Tibial nerve (tissue), 4 donors: ENCODE data around the gene ST6GALNAC3. TPM values are rescaled to one million over a fixed set of nuclear protein-coding genes. Genes with fewer than 3 reads are reported as not detected.

ENCODE experiments used
- DNase-seq, 2 donors: peaks; one replicate each; pipeline ENCODE4 v3.0.0-alpha.2; 2019; ENCODE audit warnings: low spot score in 2 of 2
- H3K27ac ChIP-seq, 4 donors: fragments of 200-600 bp; sonication (generic) in 3 of 4; one replicate each; pipeline ENCODE4 v1.5.1; 2017 to 2019; ENCODE audit warnings: mild to moderate bottlenecking in 1 of 4
- H3K27me3 ChIP-seq, 2 donors: fragments of 200-600 bp; sonication (generic) in 1 of 2; one replicate each; pipeline versions ENCODE4 v1.5.1 to v1.6.0; 2017 to 2019
- H3K36me3 ChIP-seq, 3 donors: fragments of 200-600 bp; sonication (generic); one replicate each; pipeline ENCODE4 v1.5.1; 2018 to 2019
- H3K4me1 ChIP-seq, 4 donors: fragments of 200-600 bp; sonication (generic) in 3 of 4; one replicate each; pipeline ENCODE4 v1.5.1; 2017 to 2019
- H3K4me3 ChIP-seq, 4 donors: fragments of 200-600 bp; sonication (generic) in 3 of 4; one replicate each; pipeline ENCODE4 v1.5.1; 2017 to 2019; ENCODE audit warnings: mild to moderate bottlenecking in 1 of 4, moderate library complexity in 1 of 4
- H3K9me3 ChIP-seq, 4 donors: fragments of 200-600 bp; sonication (generic) in 3 of 4; one replicate each; pipeline ENCODE4 v1.5.1; 2017 to 2019
- EP300 ChIP-seq, 2 donors: sonication (generic); formaldehyde crosslinking; IDR thresholded peaks; one replicate each; pipeline ENCODE4 v1.6.1; 2017; ENCODE audit warnings: antibody characterized with exemption in 2 of 2, mild to moderate bottlenecking in 1 of 2
- POLR2A ChIP-seq, 2 donors: fragments of 450-650 bp; IDR thresholded peaks; one replicate each; pipeline ENCODE4 v1.6.1; 2017; ENCODE audit warnings: antibody characterized with exemption in 2 of 2, mild to moderate bottlenecking in 2 of 2, moderate library complexity in 2 of 2
- WGBS, 2 donors: methylation state at CpG; one replicate each; pipeline ENCODE4 v1.1.5; 2018; 5-methylcytosine and 5-hydroxymethylcytosine counted together
- total RNA-seq, 4 donors: library from RNA; depleted of rRNA; stranded (reverse); fragments of >200 nt; gene quantifications; one replicate each; pipeline ENCODE4 v1.1.0, GENCODE V29; 2016
- TF ChIP-seq, protein P1 (sequence below), 5 experiments: fragments of 200-600 bp in 3 of 5; fragments of 450-650 bp in 2 of 5; sonication (generic) in 3 of 5; IDR thresholded peaks; one replicate each; pipeline ENCODE4 v1.5.1; 2016 to 2019; ENCODE audit warnings: antibody characterized with exemption in 5 of 5, mild to moderate bottlenecking in 3 of 5, moderate library complexity in 2 of 5

ST6GALNAC3 gene
- total RNA-seq, 4 donors from 2014 or later = 2.7 to 6.6 (median 4.9) TPM

DNA sequence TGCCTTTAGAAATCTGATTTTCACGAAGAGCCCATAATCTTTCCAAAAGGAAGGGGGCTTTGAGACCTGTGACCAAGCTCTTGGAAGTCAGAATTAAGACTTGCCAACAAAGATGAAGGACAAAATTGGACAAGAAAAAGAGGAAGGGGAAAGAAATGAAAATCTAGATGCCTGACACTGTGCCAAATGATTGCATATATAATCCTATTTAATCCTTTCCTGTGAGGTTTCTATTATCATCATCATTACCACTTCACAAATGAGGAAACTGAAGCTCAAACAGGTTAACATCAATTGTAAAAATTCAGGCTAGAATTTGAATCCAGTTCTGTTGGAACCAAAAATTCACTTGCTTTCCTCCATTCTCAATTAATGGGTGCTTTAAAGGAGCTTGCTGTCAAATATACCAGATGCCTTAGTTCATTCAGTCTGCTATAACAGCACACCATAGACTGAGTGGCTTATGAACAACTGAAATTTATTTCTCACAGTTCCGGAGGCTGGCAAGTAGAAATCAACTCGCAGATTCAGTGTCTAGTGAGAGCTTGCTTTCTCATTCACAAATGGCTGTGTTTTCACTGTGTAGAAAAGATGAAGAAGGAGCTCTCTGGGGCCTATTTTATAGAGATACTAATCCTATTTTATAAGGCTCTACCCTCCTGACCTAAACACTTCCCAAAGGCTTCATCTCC, 595.2 kb downstream of the ST6GALNAC3 start:
- Histone ChIP-seq H3K4me1 (no peaks in the 10 kb centered on the region), H3K36me3 (no peaks in the 10 kb centered on the region), H3K4me3 (no peak overlapping the region), H3K27me3 (no peaks in the 10 kb centered on the region), H3K27ac (no peak overlapping the region), H3K9me3 (no peaks in the 10 kb centered on the region)
- WGBS, 2 donors = 77 to 81% methylated on average over 3 of the region's 3 CpGs
- DNase-seq = no peak
- TF ChIP-seq POLR2A (IDR thresholded peaks at IDR 0.05) (no peak), EP300 (IDR thresholded peaks at IDR 0.05) (no peak)
- TF ChIP-seq, protein P1, sequence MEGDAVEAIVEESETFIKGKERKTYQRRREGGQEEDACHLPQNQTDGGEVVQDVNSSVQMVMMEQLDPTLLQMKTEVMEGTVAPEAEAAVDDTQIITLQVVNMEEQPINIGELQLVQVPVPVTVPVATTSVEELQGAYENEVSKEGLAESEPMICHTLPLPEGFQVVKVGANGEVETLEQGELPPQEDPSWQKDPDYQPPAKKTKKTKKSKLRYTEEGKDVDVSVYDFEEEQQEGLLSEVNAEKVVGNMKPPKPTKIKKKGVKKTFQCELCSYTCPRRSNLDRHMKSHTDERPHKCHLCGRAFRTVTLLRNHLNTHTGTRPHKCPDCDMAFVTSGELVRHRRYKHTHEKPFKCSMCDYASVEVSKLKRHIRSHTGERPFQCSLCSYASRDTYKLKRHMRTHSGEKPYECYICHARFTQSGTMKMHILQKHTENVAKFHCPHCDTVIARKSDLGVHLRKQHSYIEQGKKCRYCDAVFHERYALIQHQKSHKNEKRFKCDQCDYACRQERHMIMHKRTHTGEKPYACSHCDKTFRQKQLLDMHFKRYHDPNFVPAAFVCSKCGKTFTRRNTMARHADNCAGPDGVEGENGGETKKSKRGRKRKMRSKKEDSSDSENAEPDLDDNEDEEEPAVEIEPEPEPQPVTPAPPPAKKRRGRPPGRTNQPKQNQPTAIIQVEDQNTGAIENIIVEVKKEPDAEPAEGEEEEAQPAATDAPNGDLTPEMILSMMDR (IDR thresholded peaks at IDR 0.05) = no peak

DNA sequence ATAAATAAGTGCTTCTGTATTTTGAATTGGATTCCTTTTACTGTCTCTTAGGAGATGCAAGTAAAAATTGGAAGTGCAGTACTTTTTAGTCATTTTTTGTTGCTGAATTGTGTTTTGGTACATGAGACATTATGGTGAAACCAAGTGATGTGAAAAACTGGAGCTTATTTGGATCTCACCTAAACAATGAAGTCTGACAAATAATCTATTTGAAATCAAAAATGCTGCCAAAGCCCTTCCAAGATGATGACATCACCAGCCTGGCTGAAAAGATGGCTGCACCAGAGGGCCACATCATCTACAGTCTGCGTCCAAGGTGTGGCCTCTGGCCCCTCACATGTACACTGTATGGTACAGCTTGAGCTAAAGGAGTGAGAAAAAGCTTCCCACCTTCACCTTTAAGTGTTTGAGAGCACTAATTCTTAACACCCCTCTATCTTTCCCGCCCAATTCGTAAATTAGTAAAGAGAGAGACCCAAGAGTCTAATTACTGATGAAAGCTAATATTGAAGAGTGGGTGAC, 600.2 kb downstream of the ST6GALNAC3 start:
- WGBS, 2 donors = 95% methylated on average over 3 of the region's 3 CpGs
- H3K9me3 ChIP-seq = no peaks in the 10 kb centered on the region
- no peaks in the 10 kb centered on the region for H3K4me1 ChIP-seq
- H3K36me3 ChIP-seq = no peaks in the 10 kb centered on the region
- no peak overlapping the region for H3K4me3 ChIP-seq
- TF ChIP-seq POLR2A (IDR thresholded peaks at IDR 0.05) (no peak), EP300 (IDR thresholded peaks at IDR 0.05) (no peak)
- TF ChIP-seq, protein P1 (IDR thresholded peaks at IDR 0.05) = no peak
- no peak overlapping the region for H3K27ac ChIP-seq
- DNase-seq = no peak
- H3K27me3 ChIP-seq = no peaks in the 10 kb centered on the region

DNA sequence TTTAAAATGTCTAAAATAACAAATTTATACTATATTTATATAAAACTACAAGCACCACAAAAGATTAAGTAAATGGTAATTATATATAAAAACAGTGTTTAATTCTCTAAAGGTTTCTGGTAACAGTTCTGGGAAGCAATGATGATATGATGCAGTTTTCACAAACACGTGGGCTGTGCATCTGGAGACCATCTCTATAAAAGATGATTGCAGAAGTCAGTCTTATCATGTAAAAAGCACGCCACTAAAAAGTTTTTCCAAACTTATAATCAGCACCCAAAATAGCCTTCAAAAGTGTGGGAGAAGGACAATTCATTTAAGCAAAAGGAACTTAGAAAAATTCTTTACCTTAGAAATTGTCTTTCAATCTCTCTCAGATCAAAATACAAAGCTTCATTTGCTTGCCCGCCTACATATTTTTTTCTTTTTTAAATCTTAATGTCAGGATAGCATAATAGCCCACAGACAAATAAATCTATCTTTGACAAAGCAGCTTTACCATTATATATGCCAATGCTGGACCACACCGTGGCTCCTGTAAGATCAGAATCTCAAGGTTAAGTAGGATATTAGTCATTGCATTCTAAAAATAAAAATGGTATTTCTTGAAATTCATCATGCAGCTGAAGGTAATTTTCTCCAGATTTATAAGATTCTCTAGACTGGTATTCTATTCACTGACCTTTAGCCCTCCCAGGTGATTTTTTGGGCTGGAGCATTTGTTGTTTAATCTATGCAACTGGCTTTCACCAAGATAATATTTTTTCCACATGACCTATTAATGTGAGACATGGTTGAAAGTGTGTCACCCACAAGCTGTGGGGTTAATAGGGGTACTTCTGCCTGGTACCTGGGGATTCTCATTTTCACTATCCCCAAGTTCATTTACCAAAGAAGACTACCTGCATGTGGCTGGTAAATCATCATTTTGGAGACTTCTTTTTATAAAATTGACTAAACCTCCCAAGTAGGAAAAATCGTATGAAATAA, 603.2 kb downstream of the ST6GALNAC3 start:
- TF ChIP-seq, protein P1 (IDR thresholded peaks at IDR 0.05) = no peak
- TF ChIP-seq POLR2A (IDR thresholded peaks at IDR 0.05) (no peak), EP300 (IDR thresholded peaks at IDR 0.05) (no peak)
- H3K4me3 ChIP-seq = no peak overlapping the region
- no peaks in the 10 kb centered on the region for H3K36me3 ChIP-seq
- H3K27me3 ChIP-seq = no peaks in the 10 kb centered on the region
- H3K4me1 ChIP-seq = no peaks in the 10 kb centered on the region
- H3K9me3 ChIP-seq = no peaks in the 10 kb centered on the region
- no peak overlapping the region for H3K27ac ChIP-seq
- WGBS, 2 donors = 56% methylated on average over 5 of the region's 5 CpGs
- no peak for DNase-seq

DNA sequence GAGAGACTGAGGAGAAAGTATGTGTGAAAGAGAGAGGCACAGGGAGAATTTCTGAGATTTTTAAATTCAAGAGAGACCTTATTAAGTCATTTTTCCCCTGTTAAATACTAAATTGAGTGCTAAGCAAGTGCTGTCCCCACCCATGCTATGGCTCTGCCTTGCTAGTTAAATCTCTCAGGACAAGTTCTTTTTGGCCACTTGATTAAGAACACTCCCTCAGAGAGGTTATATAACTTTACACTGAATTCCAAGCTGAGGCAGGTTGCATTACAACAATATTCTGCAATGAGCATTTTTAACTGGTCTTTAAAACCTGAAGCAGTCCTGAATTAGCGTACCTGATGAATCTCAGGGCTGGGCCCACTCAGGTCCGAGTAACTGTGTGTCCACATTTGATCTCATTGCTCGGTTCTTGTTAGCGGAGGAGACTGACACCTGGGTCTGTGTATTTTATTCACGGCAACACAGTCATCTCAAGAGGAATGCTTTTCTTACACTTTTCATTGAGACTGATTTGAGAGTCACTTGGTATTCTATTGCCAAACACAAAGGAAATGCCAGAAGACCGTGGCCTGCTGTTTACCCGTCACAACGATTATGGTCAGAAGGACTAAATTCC, 605.1 kb downstream of the ST6GALNAC3 start:
- 87 to 92% methylated on average over 8 of the region's 8 CpGs for WGBS, 2 donors
- Histone ChIP-seq H3K27ac (no peak overlapping the region), H3K4me1 (no peaks in the 10 kb centered on the region), H3K4me3 (no peak overlapping the region), H3K27me3 (no peaks in the 10 kb centered on the region), H3K36me3 (no peaks in the 10 kb centered on the region), H3K9me3 (no peaks in the 10 kb centered on the region)
- TF ChIP-seq EP300 (IDR thresholded peaks at IDR 0.05) = no peak
- TF ChIP-seq POLR2A (IDR thresholded peaks at IDR 0.05) = no peak
- TF ChIP-seq, protein P1 (IDR thresholded peaks at IDR 0.05) = no peak
- no peak for DNase-seq
